Dendritic cell treated with granulocyte-macrophage colony-stimulating factor and Interleukin-4, amounts not matched to agents 40 ng/mL and 50 ng/mL, for 4 days (primary cell): ENCODE data around the gene ABCC4.
"Not testable (repeated sequence)": the region's sequence is repeated elsewhere in the genome, so short reads cannot be mapped to it uniquely, and the experiment has no call there.

ENCODE experiments used
- H3K27ac Mint-ChIP-seq: one replicate; pipeline ENCODE4 v1.8.0; 2022; ENCODE audit warnings: mild to moderate bottlenecking, mixed read lengths
- H3K27me3 Mint-ChIP-seq: one replicate; pipeline ENCODE4 v1.8.0; 2022; ENCODE audit warnings: mild to moderate bottlenecking, mixed read lengths
- H3K36me3 Mint-ChIP-seq: one replicate; pipeline ENCODE4 v1.8.0; 2022; ENCODE audit warnings: low read depth, mixed read lengths
- H3K4me1 Mint-ChIP-seq: one replicate; pipeline ENCODE4 v1.8.0; 2022; ENCODE audit warnings: low read depth, mixed read lengths
- H3K4me3 Mint-ChIP-seq: one replicate; pipeline ENCODE4 v1.8.0; 2022; ENCODE audit warnings: mild to moderate bottlenecking, moderate library complexity, mixed read lengths
- H3K9me3 Mint-ChIP-seq: one replicate; pipeline ENCODE4 v1.8.0; 2022; ENCODE audit warnings: mixed read lengths
- intact Hi-C: fragments of 100-400 bp; cut with micrococcal nuclease; formaldehyde crosslinking; loops from one replicate; pipeline ENCODE4 v1.15.0; 2022

The ABCC4 gene

DNA sequence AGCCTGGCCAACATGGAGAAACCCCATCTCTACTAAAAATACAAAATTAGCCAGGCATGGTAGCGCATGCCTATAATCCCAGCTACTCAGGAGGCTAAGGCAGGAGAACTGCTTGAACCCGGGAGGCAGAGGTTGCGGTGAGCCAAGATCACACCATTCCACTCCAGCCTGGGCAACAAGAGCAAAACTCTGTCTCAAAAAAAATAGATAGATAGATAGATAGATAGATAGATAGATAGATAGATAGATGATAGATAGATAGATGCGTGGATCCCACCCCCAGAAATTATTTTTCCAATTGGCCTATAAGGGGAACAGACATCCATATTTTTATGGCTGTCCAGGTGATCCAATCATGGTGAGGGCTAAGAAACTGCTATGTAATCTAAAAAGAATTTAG is 11.3 kb downstream of the ABCC4 start:
- not testable (repeated sequence) for H3K4me3 Mint-ChIP-seq, H3K27me3 Mint-ChIP-seq, H3K9me3 Mint-ChIP-seq, H3K27ac Mint-ChIP-seq
- Mint-ChIP-seq H3K4me1 (peaks cover 41% of the 10 kb centered on the region), H3K36me3 (peaks cover 11% of the 10 kb centered on the region)
- intact Hi-C loops: loop anchor here (5.0 kb wide), 2 partner anchors 63 to 92 kb away; no protein-coding TSS in a partner anchor

DNA sequence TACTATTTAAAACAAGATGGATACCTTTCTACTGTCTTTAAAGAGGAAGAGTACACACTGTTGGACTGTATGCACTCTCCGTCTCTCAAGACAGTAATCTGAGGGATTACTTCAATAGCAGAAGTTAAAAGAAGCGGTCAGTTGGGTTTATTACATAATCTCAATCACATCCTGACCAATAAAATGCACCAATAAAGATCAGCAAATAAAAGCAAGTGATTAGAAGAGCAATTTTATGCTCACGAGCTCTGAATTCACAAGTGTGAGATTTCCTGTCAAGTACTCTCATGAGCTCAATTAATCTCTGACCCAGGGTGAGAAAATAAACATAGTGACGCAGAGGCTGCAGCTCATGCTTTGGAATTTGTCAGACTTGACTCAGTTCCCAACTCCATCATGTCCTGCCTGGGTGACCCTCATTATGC is 12.2 kb downstream of the ABCC4 start:
- Mint-ChIP-seq H3K4me1 (peaks cover 50% of the 10 kb centered on the region), H3K27me3 (no peaks in the 10 kb centered on the region), H3K27ac (no peak overlapping the region), H3K4me3 (no peak overlapping the region), H3K36me3 (peaks cover 14% of the 10 kb centered on the region), H3K9me3 (no peaks in the 10 kb centered on the region)
- intact Hi-C loops: loop anchor here (5.0 kb wide), 2 partner anchors 62 to 93 kb away; no protein-coding TSS in a partner anchor

GRCh38 chr13:95284436-95284835 is 16.8 kb downstream of the ABCC4 start:
- Mint-ChIP-seq H3K36me3 (peaks cover 7% of the 10 kb centered on the region), H3K9me3 (no peaks in the 10 kb centered on the region), H3K4me1 (peaks cover 57% of the 10 kb centered on the region), H3K27me3 (no peaks in the 10 kb centered on the region), H3K27ac (peak overlapping the region; percentile 76), H3K4me3 (no peak overlapping the region)
- intact Hi-C loops: no loop called here

- no peaks in the 10 kb centered on the region for H3K27me3 Mint-ChIP-seq
- peaks cover 22% of the 10 kb centered on the region for H3K4me1 Mint-ChIP-seq
- peak overlapping the region; percentile 63 for H3K27ac Mint-ChIP-seq
- H3K36me3 Mint-ChIP-seq: peaks cover 4% of the 10 kb centered on the region
- intact Hi-C loops: no loop called here
- peaks cover under 1% of the 10 kb centered on the region for H3K9me3 Mint-ChIP-seq
- H3K4me3 Mint-ChIP-seq: no peak overlapping the region
These were observed 22.2 kb downstream of the ABCC4 start for GRCh38 chr13:95279016-95279415.

DNA sequence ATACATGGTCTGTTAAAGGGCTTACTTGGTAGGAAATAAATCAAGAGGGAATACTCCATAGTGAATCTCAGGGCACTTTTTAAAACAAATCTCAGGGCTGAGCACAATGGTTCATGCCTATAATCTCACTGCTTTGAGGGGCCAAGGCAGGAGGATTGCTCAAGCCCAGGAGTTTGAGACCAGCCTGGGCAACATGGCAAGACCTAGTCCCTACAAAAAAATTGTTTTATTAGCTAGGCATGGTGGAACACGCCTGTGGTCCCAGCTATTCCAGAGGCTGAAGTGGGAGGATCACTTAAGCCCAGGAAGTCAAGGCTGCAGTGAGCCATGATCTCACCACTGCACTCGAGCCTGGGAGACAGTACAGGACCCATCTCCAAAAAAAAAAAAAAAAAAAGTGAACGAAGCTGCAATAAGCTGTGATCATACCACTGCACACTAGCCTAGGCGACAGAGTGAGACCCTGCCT is 25.2 kb downstream of the ABCC4 start:
- Mint-ChIP-seq H3K36me3 (no peaks in the 10 kb centered on the region), H3K4me3 (no peak overlapping the region), H3K9me3 (peaks cover 7% of the 10 kb centered on the region), H3K27me3 (no peaks in the 10 kb centered on the region), H3K4me1 (peaks cover 32% of the 10 kb centered on the region), H3K27ac (no peak overlapping the region)
- intact Hi-C loops: no loop called here

GRCh38 chr13:95275322-95276036 is 25.8 kb downstream of the ABCC4 start:
- Mint-ChIP-seq H3K27ac (no peak overlapping the region), H3K4me3 (no peak overlapping the region), H3K4me1 (peaks cover 34% of the 10 kb centered on the region), H3K36me3 (no peaks in the 10 kb centered on the region), H3K9me3 (peaks cover 7% of the 10 kb centered on the region), H3K27me3 (no peaks in the 10 kb centered on the region)
- intact Hi-C loops: no loop called here

DNA sequence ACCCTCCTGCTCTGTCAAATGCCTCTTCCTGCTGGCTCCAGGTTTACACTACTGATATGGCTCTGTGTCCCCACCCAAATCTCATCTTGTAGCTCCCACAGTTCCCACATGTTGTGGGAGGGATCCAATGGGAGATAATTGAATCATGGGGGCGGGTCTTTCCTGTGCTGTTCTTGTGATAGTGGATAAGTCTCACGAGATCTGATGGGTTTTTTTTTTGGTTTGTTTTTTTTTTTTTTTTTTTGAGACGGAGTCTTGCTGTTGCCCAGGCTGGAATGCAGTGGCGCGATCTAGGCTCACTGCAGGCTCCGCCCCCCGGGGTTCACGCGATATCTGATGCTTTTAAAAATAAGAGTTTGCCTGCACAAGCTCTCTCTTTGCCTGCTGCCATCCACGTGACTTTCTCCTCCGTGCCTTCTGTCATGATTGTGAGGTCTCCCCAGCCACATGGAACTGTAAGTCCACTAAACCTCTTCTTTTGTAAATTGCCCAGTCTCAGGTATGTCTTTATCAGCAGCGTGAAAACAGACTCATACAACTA is 27.6 kb downstream of the ABCC4 start:
- H3K4me1 Mint-ChIP-seq: peaks cover 34% of the 10 kb centered on the region
- intact Hi-C loops: loop anchor here (5.0 kb wide), 1 partner anchor 46 kb away; no protein-coding TSS in a partner anchor
- not testable (repeated sequence) for H3K4me3 Mint-ChIP-seq

DNA sequence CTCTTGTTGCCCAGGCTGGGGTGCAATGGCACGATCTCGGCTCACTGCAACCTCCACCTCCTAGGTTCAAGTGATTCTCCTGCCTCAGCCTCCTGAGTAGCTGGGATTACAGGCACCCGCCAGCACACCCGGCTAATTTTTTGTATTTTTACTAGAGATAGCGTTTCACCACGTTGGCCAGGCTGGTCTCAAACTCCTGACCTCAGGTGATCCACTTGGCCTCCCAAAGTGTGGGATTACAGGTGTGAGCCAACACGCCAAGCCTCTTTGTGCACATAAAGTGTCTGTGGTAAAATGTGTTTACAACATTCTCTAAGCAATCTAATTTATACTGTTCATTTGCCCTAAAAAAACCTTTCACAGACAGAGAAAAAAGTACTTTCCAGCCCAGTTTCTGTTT is 29.2 kb downstream of the ABCC4 start:
- not testable (repeated sequence) for H3K4me3 Mint-ChIP-seq
- peaks cover 42% of the 10 kb centered on the region for H3K4me1 Mint-ChIP-seq

More for the DNA sequence above, 27.6 kb downstream of the ABCC4 start:
- not testable (repeated sequence) for H3K9me3 Mint-ChIP-seq, H3K27ac Mint-ChIP-seq, H3K27me3 Mint-ChIP-seq, H3K36me3 Mint-ChIP-seq

GRCh38 chr13:95269756-95270155 is 31.5 kb downstream of the ABCC4 start:
- Mint-ChIP-seq H3K27me3 (no peaks in the 10 kb centered on the region), H3K36me3 (peaks cover 34% of the 10 kb centered on the region), H3K4me3 (no peak overlapping the region), H3K4me1 (peaks cover 42% of the 10 kb centered on the region), H3K27ac (no peak overlapping the region), H3K9me3 (peaks cover 16% of the 10 kb centered on the region)
- intact Hi-C loops: loop anchor here (5.0 kb wide), 1 partner anchor 42 kb away; no protein-coding TSS in a partner anchor

More for the DNA sequence above, 29.2 kb downstream of the ABCC4 start:
- H3K9me3 Mint-ChIP-seq, H3K27me3 Mint-ChIP-seq: not testable (repeated sequence)
- H3K27ac Mint-ChIP-seq: peak overlapping the region; percentile 55
- intact Hi-C loops: loop anchor here (5.0 kb wide), 1 partner anchor 45 kb away; no protein-coding TSS in a partner anchor
- H3K36me3 Mint-ChIP-seq: peaks cover 12% of the 10 kb centered on the region

GRCh38 chr13:95268343-95269065 is 32.7 kb downstream of the ABCC4 start:
- H3K36me3 Mint-ChIP-seq: peaks cover 39% of the 10 kb centered on the region
- H3K9me3 Mint-ChIP-seq, intact Hi-C loops, H3K27me3 Mint-ChIP-seq, H3K4me3 Mint-ChIP-seq, H3K27ac Mint-ChIP-seq: not testable (repeated sequence)
- peaks cover 42% of the 10 kb centered on the region for H3K4me1 Mint-ChIP-seq

- Mint-ChIP-seq H3K9me3 (peaks cover 9% of the 10 kb centered on the region), H3K27ac (no peak overlapping the region), H3K4me3 (no peak overlapping the region), H3K36me3 (peaks cover 40% of the 10 kb centered on the region), H3K4me1 (peaks cover 42% of the 10 kb centered on the region), H3K27me3 (no peaks in the 10 kb centered on the region)
- intact Hi-C loops: no loop called here
These were observed 33.4 kb downstream of the ABCC4 start for GRCh38 chr13:95267662-95268342.

DNA sequence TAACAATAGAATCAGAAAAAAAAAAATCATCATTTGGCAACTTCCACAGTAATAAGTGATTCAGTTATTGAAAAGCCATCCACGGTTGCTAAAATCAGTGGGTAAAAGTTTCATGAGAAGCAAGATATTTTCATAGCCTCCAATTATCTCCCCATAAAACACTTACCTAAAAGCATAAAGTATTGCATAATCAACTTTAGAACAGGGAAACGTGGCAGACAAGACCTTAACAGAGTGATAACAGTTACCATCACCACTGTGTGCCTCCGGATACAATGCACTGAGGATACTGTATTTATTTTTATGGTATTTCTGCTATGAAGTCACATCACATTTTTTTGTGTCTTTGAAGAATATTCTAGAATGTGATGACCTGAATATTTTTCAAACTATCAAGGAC is 37.0 kb downstream of the ABCC4 start:
- Mint-ChIP-seq H3K9me3 (peaks cover 9% of the 10 kb centered on the region), H3K4me1 (peaks cover 14% of the 10 kb centered on the region), H3K27me3 (no peaks in the 10 kb centered on the region), H3K4me3 (no peak overlapping the region), H3K27ac (no peak overlapping the region), H3K36me3 (peaks cover 44% of the 10 kb centered on the region)
- intact Hi-C loops: no loop called here

DNA sequence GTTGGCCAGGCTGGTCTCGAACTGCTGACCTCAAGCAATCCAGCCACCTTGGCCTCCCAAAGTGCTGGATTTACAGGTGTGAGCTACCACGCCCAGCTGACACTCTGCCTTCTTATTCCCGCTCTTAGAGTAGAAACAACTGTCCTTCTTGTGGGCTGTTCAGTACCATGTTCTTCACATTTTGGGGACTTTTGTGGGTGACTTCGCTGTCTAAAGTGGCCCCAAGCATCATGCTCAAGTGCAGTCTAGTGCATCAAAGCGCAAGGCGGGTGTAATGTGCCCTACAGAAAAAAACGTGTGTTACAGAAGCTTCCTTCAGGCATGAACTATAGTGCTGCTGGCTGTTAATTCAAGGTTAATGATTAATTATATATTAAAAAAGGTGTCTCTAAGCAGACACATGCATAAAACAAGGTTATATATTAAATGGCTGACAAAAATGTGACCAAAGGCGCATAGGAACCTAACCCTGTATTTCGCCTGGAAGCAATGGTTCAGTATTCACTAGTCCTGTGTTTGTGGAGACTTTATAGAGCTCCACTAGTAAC is 38.3 kb downstream of the ABCC4 start:
- H3K27ac Mint-ChIP-seq: no peak overlapping the region
- peaks cover 9% of the 10 kb centered on the region for H3K9me3 Mint-ChIP-seq
- peaks cover 4% of the 10 kb centered on the region for H3K4me1 Mint-ChIP-seq
- H3K36me3 Mint-ChIP-seq: peaks cover 45% of the 10 kb centered on the region
- H3K27me3 Mint-ChIP-seq: no peaks in the 10 kb centered on the region
- H3K4me3 Mint-ChIP-seq: no peak overlapping the region
- intact Hi-C loops: no loop called here
